CD4-positive, alpha-beta T cell treated with Interleukin-17A for 1 hour (primary cell): Measurements from ENCODE around the gene PTPRD.

Experiments
- DNase-seq: peaks from one replicate; pipeline ENCODE4 v3.0.0-alpha.2; 2020

The PTPRD gene

DNA sequence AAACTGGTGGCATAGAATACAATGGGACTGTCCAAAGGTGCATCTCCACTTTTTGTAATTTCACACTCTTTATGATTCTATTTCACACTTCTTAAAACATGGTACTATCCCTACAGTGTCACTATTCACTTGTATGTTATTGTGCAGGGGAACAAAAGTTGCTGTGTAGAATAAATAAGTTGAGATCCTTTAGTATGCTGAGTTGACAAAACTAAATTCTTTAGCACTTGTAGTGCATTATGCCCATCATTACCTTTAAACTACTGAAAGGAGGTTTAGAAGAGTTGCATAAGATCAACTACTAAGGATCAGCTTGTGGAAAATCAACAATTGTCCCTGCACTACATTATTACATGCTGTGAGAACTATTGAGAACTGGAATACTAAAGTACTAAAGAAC, 1380.9 kb downstream of the PTPRD start:
- no peak for DNase-seq

DNA sequence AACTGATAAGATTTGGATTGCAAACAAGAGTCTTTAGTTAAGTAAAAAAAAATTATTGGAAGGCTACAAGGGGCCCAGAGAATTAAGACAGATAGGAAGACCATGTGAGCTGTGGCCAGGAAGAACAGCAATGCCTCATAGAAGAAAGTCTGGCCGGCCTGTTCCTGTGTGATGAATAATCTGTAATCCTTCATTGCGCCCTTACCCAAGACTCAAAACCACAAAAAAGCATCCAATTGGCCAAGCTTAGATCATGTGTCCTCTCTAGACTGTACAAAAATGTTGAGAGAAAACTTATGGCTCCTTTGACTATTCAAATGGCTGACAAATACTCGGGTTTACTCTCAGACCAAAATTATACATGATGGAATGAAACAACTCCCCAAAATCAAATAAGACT, 1383.5 kb downstream of the PTPRD start:
- no peak for DNase-seq

DNA sequence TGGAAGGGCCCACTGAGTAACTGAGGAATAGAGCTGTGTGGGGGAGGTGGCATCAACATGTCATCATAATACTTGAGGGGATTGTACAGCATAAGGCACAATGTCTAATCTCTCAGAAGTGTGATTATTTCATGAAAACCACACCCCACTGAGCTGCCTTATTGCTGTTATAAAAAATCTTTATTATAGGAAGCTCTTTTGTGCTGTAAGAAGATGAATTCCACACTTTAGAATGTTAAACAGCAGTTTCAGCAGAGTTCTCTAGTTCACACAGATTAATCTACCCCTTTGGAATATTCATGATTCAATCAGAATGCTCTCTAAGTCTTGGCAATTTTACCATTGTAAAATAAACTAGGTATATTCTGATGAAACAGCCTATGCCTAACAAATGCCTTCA, 1389.6 kb downstream of the PTPRD start:
- DNase-seq: no peak

DNA sequence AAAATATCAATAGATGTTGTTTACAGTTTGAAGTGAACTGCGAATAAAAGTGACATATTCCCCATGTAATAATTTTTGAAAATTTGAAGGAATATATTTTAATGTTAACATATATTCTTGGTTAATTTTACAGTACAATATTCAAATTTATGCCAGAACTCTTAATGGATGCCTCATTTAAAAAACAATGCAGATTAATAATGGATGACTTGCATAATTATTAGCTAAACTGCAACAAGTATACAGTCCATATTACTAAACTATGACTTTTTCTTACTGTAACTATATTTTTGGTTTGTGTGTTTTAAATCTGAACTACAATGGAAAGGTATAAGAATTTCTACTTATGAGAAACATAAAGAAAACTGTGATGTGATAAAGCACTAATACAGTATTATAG, 1390.1 kb downstream of the PTPRD start:
- no peak for DNase-seq

DNA sequence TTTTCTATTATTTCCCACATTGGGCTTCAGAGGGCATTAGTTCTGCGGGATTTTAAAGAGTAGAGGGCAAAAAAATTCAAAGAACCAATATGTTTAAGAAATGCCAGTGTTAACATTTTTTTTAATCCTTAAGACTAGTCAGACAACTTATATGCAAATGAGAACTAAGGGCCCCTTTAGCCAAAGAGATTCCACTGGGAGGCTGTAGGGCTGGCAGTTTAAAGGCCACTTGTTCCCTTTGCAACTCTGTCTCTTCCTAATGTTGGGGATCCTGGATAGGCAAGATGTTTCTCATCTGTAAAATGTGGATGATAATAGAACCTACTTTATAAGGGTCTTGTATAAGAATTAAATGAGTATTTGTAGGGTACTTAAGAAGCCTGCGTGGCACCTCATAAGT, 1395.9 kb downstream of the PTPRD start:
- DNase-seq: no peak

DNA sequence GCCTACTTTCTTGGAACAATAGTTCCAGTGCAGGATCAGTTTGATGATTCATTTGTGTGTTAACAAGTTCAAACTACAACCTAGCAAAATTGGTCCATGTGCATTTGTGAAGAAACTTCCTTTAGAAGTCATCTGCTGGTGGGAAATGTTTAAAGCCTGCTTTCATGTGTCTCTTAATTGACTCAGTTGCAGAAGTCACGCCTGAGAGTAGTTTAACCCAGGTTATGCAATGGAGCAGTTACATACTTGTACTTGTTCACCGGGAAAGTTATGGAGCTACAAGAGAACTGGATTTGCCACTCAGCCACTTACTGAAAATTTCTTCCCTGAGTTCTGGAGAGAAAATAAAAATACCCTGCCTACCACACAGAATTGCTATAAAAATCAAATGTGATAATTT, 1397.8 kb downstream of the PTPRD start:
- no peak for DNase-seq

DNA sequence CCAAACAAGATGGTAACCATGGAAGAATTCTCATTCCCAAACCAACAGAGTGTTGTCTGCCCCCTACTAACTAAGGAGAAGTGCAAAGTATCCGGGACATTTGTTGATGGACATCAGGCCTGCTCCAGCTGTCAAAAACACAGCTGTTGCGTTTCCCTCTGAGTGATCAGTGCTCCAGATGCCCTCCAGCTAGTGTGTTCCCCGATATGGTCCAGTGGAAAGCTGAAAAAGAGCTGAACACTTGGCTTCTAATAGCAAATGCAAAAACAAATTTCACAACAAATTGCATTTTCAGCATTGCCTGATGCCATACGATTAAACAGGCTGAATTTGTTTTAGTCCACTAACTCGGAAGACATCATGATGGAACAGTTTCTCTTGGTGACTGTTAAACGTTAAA, 1398.7 kb downstream of the PTPRD start:
- DNase-seq: no peak

DNA sequence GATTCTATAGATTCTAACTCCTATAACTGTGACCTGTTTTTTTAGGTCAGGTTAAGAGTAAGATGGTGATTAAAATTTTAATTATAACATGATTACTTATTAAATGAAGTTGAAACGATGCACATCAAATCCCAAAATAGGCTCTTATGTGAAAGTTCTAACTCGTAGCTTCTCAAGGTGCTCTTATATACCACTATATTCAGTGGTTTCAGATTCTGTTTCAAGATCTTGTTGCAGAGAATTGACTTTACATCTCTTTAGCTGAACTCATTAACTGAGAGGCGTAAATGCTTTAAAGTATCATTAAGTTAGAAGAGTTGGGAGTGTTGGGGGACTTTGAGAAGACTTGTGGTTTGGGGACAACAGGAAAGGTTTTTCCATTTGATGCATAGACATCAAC, 1399.8 kb downstream of the PTPRD start:
- no peak for DNase-seq

DNA sequence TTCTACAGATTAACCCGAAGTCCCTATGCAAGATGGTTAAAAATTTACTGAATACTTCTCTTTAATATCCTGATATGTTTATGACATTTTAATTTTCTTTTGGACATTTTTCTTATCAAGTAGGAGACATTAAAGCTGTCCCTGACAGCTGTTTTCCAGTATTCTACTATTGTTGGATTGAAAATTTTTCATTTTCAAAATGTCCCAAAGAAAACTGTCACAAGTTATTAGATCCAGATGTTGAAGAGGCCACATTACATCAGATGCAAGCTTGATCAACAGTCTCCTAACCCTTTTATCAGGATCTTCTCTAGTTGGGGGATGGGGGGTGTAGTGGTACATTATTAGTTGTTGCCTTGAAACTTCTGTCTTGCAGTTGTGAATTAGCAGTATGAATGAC, 1410.5 kb downstream of the PTPRD start:
- DNase-seq: no peak

DNA sequence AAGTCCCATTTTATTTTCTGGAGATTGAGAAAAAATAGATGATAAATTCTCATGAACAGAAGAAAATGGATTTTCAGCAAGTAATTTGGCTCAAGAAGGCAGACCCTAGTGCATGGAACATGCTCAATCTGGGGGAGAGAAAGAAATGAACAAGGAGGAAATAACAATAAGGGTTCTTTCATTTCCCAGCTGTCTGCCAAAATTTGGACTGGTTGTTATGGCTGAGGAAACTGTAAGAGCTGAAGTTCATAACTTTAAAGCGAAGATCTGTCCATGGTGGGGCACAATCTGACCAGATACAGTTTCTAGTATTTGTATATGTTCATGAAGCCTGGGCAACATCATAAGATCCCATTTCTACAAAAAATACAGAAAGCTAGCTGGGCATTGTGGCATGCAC, 1426.7 kb downstream of the PTPRD start:
- no peak for DNase-seq

DNA sequence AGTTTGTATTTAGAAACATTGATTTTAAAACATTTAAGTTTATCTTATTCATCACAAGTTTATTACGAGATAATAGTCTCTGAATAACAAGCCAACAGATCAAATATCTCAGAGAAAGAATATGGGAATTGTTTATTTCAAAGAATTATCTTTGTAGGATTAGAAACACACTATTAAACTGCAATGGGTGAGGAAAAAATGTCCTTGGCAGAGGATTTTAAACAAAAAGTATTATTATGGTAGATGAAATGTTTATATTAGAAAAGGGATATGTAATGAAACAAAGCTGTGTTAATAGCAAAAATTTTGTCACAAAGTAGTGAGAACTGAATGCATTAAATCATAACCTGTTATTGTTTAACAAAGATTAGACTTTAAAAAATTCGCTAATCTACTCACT, 1430.4 kb downstream of the PTPRD start:
- DNase-seq: no peak

DNA sequence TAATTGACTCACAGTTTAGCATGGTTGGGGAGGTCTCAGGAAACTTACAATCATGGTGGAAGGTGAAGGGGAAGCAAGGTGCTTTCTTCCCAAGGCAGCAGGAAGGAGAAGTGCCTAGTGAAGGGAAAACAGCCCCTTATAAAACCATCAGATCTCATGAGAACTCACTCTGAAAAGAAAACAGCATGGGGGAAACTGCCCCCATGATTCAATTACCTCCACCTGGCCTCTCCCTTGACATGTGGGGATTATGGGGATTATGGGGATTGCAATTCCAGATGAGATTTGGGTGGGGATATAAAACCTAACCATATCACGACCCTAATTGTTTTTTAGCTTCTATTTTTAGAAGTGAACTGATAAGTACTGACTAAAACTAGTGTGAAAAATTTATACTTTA, 1435.7 kb downstream of the PTPRD start:
- no peak for DNase-seq

DNA sequence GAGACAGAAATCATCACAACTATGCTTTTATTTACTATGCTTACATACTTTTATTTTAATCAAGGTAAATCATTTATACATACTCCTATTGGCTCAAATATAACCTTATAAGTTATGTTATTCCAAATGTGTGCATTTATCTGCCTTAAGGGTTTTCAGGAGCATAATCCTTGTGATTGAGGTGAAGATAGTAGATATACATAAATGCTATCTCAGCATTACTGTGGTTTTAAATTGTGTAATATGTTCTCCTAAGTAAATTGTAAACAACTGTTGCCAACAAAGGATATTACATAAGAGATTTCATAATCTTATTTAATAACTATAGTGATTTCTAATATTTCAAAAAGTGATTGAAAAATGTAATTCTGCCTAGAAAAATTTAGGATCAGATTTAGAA, 1438.4 kb downstream of the PTPRD start:
- DNase-seq: no peak

DNA sequence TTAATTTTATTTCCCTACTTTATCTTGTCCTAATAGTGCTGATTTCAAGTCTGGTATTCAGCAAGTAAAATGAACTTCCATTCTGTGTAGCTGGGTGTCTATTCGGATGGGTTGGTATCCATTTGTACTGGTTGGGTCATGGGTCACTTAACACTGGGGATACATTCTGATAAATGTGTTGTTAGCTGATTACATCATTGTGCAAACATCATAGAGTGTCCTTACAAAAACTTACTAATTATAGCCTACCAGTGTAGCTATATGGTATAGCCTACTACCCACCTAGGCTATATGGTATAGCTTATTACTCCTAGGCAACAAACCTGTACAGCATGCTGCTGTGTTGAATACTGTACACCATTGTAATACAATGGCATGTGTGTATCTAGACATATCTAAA, 1439.5 kb downstream of the PTPRD start:
- DNase-seq: no peak

DNA sequence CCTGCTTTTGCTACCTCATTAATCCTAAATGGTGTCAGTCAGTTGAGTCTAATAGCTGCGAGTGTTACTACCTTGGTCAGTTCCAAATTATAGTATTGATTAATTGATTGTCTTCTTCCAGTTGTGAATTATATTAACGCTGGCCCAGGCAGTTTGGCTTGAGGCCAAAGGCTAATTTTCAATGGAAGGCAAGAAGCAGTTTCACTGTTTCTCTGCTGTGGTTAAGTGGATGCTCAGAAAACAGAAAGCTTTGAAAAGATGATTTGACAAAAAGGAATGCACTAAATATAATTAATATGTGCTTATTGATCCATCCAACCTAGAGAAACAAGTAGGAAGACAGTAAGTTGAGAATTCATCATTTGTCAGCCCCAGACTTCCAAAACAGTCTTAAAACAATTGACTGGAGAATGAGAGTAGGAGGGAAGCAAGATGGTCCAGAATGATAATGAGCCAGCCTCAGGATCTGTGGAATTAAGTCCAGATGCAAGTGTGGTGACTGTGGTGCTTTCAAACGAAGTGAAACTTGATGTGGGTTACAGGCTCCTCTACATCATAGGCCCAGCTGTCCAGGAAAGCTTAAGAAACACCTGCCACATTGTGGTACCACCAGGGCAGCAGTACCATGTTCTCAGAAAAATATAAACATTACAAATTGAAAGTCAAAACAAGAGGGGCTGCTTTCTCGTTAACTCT, 1442.2 kb downstream of the PTPRD start:
- DNase-seq: no peak

DNA sequence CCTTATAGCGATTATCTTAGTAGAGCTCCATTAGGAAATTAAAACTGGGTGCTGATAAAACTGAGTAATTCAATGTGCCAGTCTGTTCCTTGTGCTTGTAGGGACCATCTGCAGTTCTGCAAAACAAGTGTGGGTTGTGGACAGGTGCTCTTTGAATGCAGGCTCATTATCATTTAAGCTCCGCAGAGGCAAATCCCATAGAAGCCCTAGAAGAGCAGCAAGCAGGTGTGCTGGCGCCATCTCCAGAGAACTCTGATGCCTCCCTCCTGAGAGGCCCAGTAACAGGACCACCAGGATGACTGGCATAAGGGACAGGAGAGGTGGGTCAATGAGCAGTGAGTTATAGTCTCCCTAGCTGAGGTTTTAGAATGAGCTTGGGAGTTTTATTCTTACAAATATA, 1470.8 kb downstream of the PTPRD start:
- DNase-seq: no peak

DNA sequence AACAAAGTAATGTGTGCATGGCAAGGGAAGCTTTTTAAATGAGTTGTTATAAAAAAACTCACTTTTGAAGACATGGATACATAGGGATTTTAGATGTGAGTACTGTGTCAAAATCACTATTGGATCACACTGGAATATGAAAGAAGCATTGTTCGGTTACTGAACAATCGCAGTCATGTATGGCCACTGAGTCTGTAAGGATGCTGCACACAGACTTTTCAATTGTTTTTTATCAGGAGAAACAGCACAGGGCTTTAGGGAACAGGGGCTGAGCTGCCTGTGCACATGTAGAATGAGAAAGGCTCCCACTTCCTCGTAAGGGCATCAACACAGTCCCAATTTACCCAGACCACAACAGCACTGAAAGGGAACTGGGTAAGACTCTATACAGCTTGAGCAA, 1479.3 kb downstream of the PTPRD start:
- no peak for DNase-seq

DNA sequence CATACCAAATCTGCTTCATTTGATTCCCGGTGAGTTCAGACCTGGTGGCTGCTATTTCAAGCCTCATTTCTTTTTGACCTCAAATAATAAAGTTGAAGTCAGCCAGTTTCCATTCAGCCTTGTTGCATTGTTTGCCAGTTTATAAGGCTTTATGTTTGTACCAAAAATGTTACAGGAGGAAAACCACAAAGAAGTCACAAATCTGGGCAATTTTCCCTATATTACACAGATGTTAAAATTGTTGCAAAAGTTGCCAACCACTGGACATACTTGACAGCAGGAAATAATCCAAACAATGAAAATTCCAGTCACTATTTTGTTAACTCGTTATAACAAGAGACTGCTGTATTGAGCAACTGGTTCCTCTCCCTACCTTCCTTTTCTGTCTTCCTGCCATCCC, 1488.2 kb downstream of the PTPRD start:
- no peak for DNase-seq

DNA sequence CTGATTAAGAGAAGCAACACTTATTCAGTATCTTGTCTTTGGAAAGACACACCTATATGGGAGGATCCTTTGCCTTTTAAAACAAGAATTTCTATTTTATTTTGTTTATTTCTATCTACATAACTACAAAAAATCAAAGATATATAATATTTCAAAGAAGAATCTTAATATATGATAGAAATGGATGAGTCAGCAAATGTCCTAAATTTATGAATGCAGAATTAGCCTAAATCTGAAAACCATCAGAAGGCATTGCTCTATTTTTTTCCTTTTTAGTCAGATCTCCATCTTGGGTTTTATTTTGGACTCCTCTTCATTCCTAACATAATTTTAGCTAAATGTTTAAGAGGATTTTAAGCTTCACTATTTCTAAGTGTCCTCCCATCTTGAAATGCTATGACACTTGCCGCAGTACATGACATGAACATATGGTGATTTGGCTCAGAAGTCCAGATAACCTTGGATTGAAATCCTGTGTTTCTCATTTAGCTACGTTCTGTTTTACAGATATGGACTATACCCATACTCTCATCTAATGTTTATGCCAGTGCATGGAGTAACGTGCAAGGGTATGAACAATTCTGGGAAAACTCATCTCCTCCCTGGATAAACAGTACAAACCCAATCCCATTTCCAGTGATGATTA, 1490.4 kb downstream of the PTPRD start:
- DNase-seq: no peak

DNA sequence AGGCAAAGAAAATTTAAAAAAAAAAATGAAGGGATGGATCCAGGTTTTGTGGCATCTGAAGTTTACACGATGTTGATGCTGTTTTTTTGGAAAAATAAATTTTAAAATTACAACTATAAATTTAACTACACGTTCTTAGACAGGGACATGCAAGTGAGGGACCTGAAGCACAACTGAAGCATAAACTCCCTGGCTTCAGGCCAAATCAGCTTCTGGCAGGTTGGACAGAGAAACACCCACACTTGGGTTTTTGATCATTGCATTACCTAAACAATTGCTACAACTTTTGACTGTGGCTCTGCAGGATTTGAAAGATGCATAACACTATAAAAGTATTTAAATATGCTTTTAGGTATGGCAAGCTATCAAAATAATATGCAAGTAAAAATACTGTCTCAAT, 1494.9 kb downstream of the PTPRD start:
- no peak for DNase-seq

DNA sequence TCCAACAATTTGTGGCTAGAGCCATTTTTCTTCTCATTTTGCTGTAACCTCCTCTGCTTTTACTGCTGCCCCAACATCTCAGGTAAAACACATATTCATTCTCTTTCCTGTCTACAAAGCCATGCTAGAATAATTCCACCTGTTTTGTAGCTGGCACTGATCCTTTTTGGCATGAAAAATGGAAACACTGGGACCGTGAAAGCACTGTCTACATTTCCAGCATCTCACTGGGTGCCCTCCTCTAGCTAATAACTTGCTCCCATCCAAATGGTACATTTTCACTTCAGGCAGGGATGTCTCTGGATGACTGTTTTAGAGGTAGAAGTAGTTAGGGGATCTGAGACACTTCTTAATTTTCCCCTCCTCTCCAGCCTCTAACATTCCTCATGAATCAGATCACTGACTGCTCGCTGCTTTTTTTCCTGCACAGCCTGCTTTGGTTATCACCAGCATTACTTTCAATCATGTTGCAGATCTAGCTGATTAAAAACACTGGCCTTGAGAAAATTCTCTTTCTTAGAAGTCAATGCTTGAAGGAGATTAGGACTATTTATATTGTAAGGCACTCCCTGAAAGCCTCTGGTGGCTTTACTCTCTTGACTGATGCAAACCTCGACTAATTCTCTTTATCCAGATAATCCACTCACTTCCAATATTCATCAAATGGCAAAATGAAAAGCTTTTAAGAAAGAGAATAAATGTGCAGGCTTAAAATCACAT, 1500.6 kb downstream of the PTPRD start:
- DNase-seq: no peak

DNA sequence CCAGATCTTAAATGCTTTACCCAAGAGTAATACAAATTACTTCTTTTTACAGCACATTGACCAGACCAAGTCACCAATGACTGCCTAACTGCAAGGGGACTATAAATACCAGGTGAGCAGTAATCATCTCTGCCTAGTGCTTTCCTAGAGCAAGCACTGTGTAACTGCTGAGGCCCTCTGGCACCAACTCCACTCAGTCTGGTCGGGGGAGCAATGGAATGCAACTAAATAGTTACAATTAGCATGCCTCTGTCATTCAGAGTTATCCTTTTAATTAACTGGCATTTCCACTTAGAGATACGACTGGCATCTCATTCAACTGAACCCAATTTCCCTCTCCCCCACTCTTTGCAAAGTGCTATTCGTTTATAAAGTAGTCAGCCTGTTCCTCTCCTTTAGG, 1504.2 kb downstream of the PTPRD start:
- no peak for DNase-seq

DNA sequence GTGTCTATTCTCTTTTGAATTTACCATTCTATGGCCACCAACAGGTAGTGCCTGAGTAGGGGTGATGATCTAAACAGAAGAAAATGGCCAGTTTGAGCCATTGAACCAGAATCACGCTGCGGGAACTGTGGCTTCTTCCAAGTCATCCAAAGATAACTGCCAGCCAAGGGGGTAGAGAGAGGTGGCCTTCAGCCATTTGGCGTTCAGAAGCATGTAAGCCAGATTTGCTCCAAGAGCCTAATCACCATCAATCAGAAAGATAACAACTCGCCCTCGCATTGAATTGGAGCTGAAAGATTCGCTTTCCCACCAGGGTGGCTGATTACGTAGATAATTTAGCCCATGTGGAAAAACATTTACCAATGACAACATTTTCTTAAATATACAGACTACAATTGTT, 1510.5 kb downstream of the PTPRD start:
- no peak for DNase-seq

DNA sequence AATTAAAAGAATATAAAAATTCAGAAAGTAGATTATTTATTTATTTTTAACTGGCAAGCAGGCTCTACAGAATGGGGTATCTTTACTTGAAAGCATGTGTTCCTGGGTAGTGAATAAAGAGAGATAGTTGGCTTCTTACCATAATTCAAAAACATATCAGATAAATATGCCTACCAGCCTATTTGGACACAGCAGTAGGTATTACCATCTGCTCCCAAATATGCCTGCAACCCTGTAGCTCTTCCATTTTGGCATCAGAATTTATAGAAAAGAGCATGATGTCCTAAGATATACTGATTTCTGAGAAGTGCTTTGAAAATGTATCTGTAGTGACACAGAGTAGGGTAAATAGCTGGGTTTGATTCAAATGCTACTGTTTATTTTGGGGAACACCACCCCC, 1512.7 kb downstream of the PTPRD start:
- DNase-seq: no peak

DNA sequence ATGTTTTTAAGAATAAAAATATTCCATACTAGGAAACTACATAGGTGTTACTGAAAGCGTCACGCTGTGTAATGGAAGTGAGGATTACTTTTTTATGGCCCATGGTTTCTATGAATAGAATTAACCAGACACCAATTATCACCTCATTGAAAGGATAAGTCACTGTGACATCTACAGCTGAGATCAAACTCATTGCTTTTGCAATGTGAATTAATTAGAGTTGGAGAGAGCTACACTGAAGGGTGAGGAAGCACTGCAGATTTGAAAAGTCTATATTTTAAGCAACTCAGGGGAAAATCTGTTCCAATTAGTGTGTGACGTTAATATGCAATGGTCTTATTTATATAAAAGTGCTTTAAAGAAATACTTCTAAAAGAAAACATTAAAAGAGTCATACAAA, 1513.2 kb downstream of the PTPRD start:
- DNase-seq: no peak
